H1 (cell line): ENCODE data around the gene TAF11L4.

Experiments
- BCL11A ChIP-seq, 2 experiments: IDR thresholded peaks; one replicate each; pipeline ENCODE4 v1.6.1; 2011; ENCODE audit warnings: low read depth in 2 of 2, low read length in 2 of 2, mild to moderate bottlenecking in 2 of 2
- BRCA1 ChIP-seq: IDR thresholded peaks from 2 replicates; pipeline ENCODE4 v1.6.1; 2012; ENCODE audit warnings: low read depth, low read length, improper control_type of control experiment
- EP300 ChIP-seq, 2 experiments: IDR thresholded peaks; 1 replicate in 1 of 2; 2 replicates in 1 of 2; pipeline ENCODE4 v1.6.1; 2011 to 2012; ENCODE audit warnings: low read depth in 2 of 2, low read length in 2 of 2, mild to moderate bottlenecking in 2 of 2, borderline replicate concordance in 1 of 2, inconsistent platforms in 1 of 2, moderate library complexity in 1 of 2
- HDAC2 ChIP-seq, 2 experiments: fragments of 300-600 bp in 1 of 2; sonication (generic) in 1 of 2; IDR thresholded peaks; 2 replicates each; pipeline ENCODE4 v1.6.1; 2011 to 2012; ENCODE audit warnings: low read depth in 2 of 2, low read length in 2 of 2, mild to moderate bottlenecking in 2 of 2, moderate library complexity in 2 of 2, borderline replicate concordance in 1 of 2, inconsistent platforms in 1 of 2
- POLR2A ChIP-seq, 2 experiments: IDR thresholded peaks; 1 replicate in 1 of 2; 2 replicates in 1 of 2; pipeline ENCODE4 v1.6.1; 2011; ENCODE audit warnings: low read depth in 2 of 2, low read length in 2 of 2, mild to moderate bottlenecking in 2 of 2; ENCODE audit errors: control extremely low read depth in 1 of 2
- SP1 ChIP-seq: IDR thresholded peaks from 2 replicates; pipeline ENCODE4 v1.6.1; 2011; ENCODE audit warnings: low read depth, low read length
- TF ChIP-seq, protein P1 (sequence below), 3 experiments: IDR thresholded peaks; 1 replicate in 2 of 3; 2 replicates in 1 of 3; pipeline versions ENCODE4 v1.5.1 to v1.6.1; 2011; ENCODE audit warnings: low read length in 3 of 3, mild to moderate bottlenecking in 3 of 3, inconsistent platforms in 2 of 3, low read depth in 1 of 3, moderate library complexity in 1 of 3; ENCODE audit not compliant: insufficient read depth in 1 of 3; ENCODE audit errors: control extremely low read depth in 1 of 3

DNA sequence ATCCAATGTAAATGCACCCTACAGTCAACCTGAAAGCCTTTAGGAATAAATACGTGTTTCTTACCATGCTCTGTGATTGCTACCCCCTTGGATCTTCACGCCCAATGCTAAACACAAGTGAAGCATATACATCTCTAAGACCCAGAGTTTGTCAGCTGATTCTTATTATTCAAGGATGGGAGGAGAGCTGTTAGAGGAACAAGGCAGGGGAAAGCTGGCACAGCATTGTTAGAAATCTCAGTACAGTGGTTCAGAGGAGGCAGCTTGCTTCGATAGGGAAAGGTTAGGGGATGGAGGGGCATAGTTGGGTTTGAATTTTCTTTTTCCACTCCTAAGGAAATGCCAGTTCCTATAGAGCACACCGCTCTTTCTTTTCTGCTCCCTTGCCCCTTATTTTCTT is 40.2 kb upstream of the TAF11L4 start:
- TF ChIP-seq HDAC2 (IDR thresholded peaks at IDR 0.05; ENCODE audit: borderline replicate concordance in 1 of 2, low read depth in 2 of 2, low read length in 2 of 2) (no peak), BRCA1 (no peak), BCL11A (IDR thresholded peaks at IDR 0.05; ENCODE audit: low read depth in 2 of 2, low read length in 2 of 2) (no peak), EP300 (IDR thresholded peaks at IDR 0.05; ENCODE audit: borderline replicate concordance in 1 of 2, low read depth in 2 of 2, low read length in 2 of 2) (no peak), POLR2A (IDR thresholded peaks at IDR 0.05; ENCODE audit: control extremely low read depth in 1 of 2, low read depth in 2 of 2, low read length in 2 of 2) (no peak), SP1 (no peak)
- TF ChIP-seq, protein P1, sequence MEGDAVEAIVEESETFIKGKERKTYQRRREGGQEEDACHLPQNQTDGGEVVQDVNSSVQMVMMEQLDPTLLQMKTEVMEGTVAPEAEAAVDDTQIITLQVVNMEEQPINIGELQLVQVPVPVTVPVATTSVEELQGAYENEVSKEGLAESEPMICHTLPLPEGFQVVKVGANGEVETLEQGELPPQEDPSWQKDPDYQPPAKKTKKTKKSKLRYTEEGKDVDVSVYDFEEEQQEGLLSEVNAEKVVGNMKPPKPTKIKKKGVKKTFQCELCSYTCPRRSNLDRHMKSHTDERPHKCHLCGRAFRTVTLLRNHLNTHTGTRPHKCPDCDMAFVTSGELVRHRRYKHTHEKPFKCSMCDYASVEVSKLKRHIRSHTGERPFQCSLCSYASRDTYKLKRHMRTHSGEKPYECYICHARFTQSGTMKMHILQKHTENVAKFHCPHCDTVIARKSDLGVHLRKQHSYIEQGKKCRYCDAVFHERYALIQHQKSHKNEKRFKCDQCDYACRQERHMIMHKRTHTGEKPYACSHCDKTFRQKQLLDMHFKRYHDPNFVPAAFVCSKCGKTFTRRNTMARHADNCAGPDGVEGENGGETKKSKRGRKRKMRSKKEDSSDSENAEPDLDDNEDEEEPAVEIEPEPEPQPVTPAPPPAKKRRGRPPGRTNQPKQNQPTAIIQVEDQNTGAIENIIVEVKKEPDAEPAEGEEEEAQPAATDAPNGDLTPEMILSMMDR (IDR thresholded peaks at IDR 0.05; ENCODE audit: control extremely low read depth in 1 of 3, insufficient read depth in 1 of 3, low read depth in 1 of 3, low read length in 3 of 3): no peak
